ENCODE data around the gene SLC37A1.

The SLC37A1 gene

GRCh38 chr21:42476388-42477331 lies 37.0 kb upstream of the SLC37A1 start:
- FAIRE-seq (peak; percentile 33), DNase-seq (ENCODE audit: extremely low spot score, insufficient read length, low read depth) (no peak)

GRCh38 chr21:42478504-42478903 lies 35.1 kb upstream of the SLC37A1 start:
- no peak for DNase-seq (ENCODE audit: extremely low spot score, insufficient read length, low read depth)
- peak; percentile 82 for FAIRE-seq

- DNase-seq (ENCODE audit: extremely low spot score, insufficient read length, low read depth) (no peak), FAIRE-seq (no peak)
Measured at GRCh38 chr21:42479582-42479981, 34.1 kb upstream of the SLC37A1 start.

- DNase-seq (ENCODE audit: extremely low spot score, insufficient read length, low read depth) = no peak
Measured at GRCh38 chr21:42480736-42481135, 32.9 kb upstream of the SLC37A1 start.

GRCh38 chr21:42481169-42481568 lies 32.5 kb upstream of the SLC37A1 start:
- FAIRE-seq = no peak
- no peak for DNase-seq (ENCODE audit: extremely low spot score, insufficient read length, low read depth)

More at GRCh38 chr21:42480736-42481135, 32.9 kb upstream of the SLC37A1 start:
- FAIRE-seq = no peak

- FAIRE-seq = no peak
- no peak for DNase-seq (ENCODE audit: extremely low spot score, insufficient read length, low read depth)
Measured at GRCh38 chr21:42484966-42485365, 28.7 kb upstream of the SLC37A1 start.

- DNase-seq (ENCODE audit: extremely low spot score, insufficient read length, low read depth) = no peak
- no peak for FAIRE-seq
Measured at GRCh38 chr21:42486072-42486471, 27.6 kb upstream of the SLC37A1 start.

GRCh38 chr21:42486531-42486930 lies 27.1 kb upstream of the SLC37A1 start:
- no peak for DNase-seq (ENCODE audit: extremely low spot score, insufficient read length, low read depth)
- FAIRE-seq = no peak

- FAIRE-seq (no peak), DNase-seq (ENCODE audit: extremely low spot score, insufficient read length, low read depth) (no peak)
Measured at GRCh38 chr21:42489006-42489563, 24.6 kb upstream of the SLC37A1 start.

- no peak for DNase-seq (ENCODE audit: extremely low spot score, insufficient read length, low read depth)
- FAIRE-seq = no peak
Measured at GRCh38 chr21:42489991-42490390, 23.7 kb upstream of the SLC37A1 start.

GRCh38 chr21:42490720-42491119 lies 22.9 kb upstream of the SLC37A1 start:
- FAIRE-seq (no peak), DNase-seq (ENCODE audit: extremely low spot score, insufficient read length, low read depth) (no peak)

GRCh38 chr21:42491328-42491727 lies 22.3 kb upstream of the SLC37A1 start:
- FAIRE-seq = no peak
- DNase-seq (ENCODE audit: extremely low spot score, insufficient read length, low read depth) = no peak

- no peak for FAIRE-seq
- DNase-seq (ENCODE audit: extremely low spot score, insufficient read length, low read depth) = no peak
Measured at GRCh38 chr21:42492201-42492600, 21.5 kb upstream of the SLC37A1 start.

- FAIRE-seq (no peak), DNase-seq (ENCODE audit: extremely low spot score, insufficient read length, low read depth) (no peak)
Measured at GRCh38 chr21:42493109-42494060, 20.3 kb upstream of the SLC37A1 start.

- DNase-seq (ENCODE audit: extremely low spot score, insufficient read length, low read depth) (no peak), FAIRE-seq (no peak)
Measured at GRCh38 chr21:42495027-42495426, 18.6 kb upstream of the SLC37A1 start.

- FAIRE-seq (no peak), DNase-seq (ENCODE audit: extremely low spot score, insufficient read length, low read depth) (no peak)
Measured at GRCh38 chr21:42495765-42496119, 17.9 kb upstream of the SLC37A1 start.

GRCh38 chr21:42496120-42496838 lies 17.4 kb upstream of the SLC37A1 start, which contains the start of gene RSPH1:
Gene RSPH1, minus strand, starts transcription at chr21:42496224. Its CDS starts 38 bp downstream, at chr21:42496186.
- DNase-seq (ENCODE audit: extremely low spot score, insufficient read length, low read depth) (peak; percentile 94), FAIRE-seq (peak; percentile 99)

- FAIRE-seq (no peak), DNase-seq (ENCODE audit: extremely low spot score, insufficient read length, low read depth) (no peak)
Measured at GRCh38 chr21:42496839-42497202, 16.8 kb upstream of the SLC37A1 start.

- DNase-seq (ENCODE audit: extremely low spot score, insufficient read length, low read depth) = no peak
- no peak for FAIRE-seq
Measured at GRCh38 chr21:42498012-42498411, 15.6 kb upstream of the SLC37A1 start.

All from GM18507 (cell line).